ENCODE data around the gene NOXA1.

NOXA1 gene

GRCh38 chr9:137398561-137399468 lies 24.4 kb upstream of the NOXA1 start:
- no peaks in the 10 kb centered on the region for H3K27me3 ChIP-seq (ENCODE audit: control insufficient read depth, insufficient read depth, low read length)
- H3K36me3 ChIP-seq (ENCODE audit: control insufficient read depth, insufficient read depth, low read length), result no peaks in the 10 kb centered on the region
- no peaks in the 10 kb centered on the region for H3K9me3 ChIP-seq (ENCODE audit: control insufficient read depth, insufficient read depth, low read length)
- no peaks in the 10 kb centered on the region for H3K4me1 ChIP-seq (ENCODE audit: control insufficient read depth, insufficient read depth, low read length)
- no peak overlapping the region for H3K4me3 ChIP-seq (ENCODE audit: low read depth, low read length)
- no peak overlapping the region for H3K9ac ChIP-seq (ENCODE audit: low read depth, low read length)

- no peak overlapping the region for H3K4me3 ChIP-seq (ENCODE audit: low read depth, low read length)
- peaks cover 2% of the 10 kb centered on the region for H3K36me3 ChIP-seq (ENCODE audit: control insufficient read depth, insufficient read depth, low read length)
- no peaks in the 10 kb centered on the region for H3K4me1 ChIP-seq (ENCODE audit: control insufficient read depth, insufficient read depth, low read length)
- H3K9me3 ChIP-seq (ENCODE audit: control insufficient read depth, insufficient read depth, low read length), result no peaks in the 10 kb centered on the region
- no peak overlapping the region for H3K9ac ChIP-seq (ENCODE audit: low read depth, low read length)
- H3K27me3 ChIP-seq (ENCODE audit: control insufficient read depth, insufficient read depth, low read length), result no peaks in the 10 kb centered on the region
Measured at GRCh38 chr9:137402746-137403145, 20.4 kb upstream of the NOXA1 start.

GRCh38 chr9:137403269-137403668 lies 19.9 kb upstream of the NOXA1 start:
- Histone ChIP-seq H3K4me3 (ENCODE audit: low read depth, low read length) (no peak overlapping the region), H3K9me3 (ENCODE audit: control insufficient read depth, insufficient read depth, low read length) (no peaks in the 10 kb centered on the region), H3K9ac (ENCODE audit: low read depth, low read length) (no peak overlapping the region), H3K36me3 (ENCODE audit: control insufficient read depth, insufficient read depth, low read length) (peaks cover 2% of the 10 kb centered on the region), H3K27me3 (ENCODE audit: control insufficient read depth, insufficient read depth, low read length) (no peaks in the 10 kb centered on the region), H3K4me1 (ENCODE audit: control insufficient read depth, insufficient read depth, low read length) (no peaks in the 10 kb centered on the region)

GRCh38 chr9:137404961-137405567 lies 18.1 kb upstream of the NOXA1 start:
- Histone ChIP-seq H3K36me3 (ENCODE audit: control insufficient read depth, insufficient read depth, low read length) (peaks cover 2% of the 10 kb centered on the region), H3K27me3 (ENCODE audit: control insufficient read depth, insufficient read depth, low read length) (no peaks in the 10 kb centered on the region), H3K4me3 (ENCODE audit: low read depth, low read length) (no peak overlapping the region), H3K4me1 (ENCODE audit: control insufficient read depth, insufficient read depth, low read length) (no peaks in the 10 kb centered on the region), H3K9me3 (ENCODE audit: control insufficient read depth, insufficient read depth, low read length) (no peaks in the 10 kb centered on the region), H3K9ac (ENCODE audit: low read depth, low read length) (no peak overlapping the region)

GRCh38 chr9:137405677-137406081 lies 17.5 kb upstream of the NOXA1 start:
- Histone ChIP-seq H3K4me3 (ENCODE audit: low read depth, low read length) (no peak overlapping the region), H3K27me3 (ENCODE audit: control insufficient read depth, insufficient read depth, low read length) (no peaks in the 10 kb centered on the region), H3K9me3 (ENCODE audit: control insufficient read depth, insufficient read depth, low read length) (no peaks in the 10 kb centered on the region), H3K9ac (ENCODE audit: low read depth, low read length) (no peak overlapping the region), H3K4me1 (ENCODE audit: control insufficient read depth, insufficient read depth, low read length) (no peaks in the 10 kb centered on the region), H3K36me3 (ENCODE audit: control insufficient read depth, insufficient read depth, low read length) (peaks cover 2% of the 10 kb centered on the region)

- peaks cover 2% of the 10 kb centered on the region for H3K36me3 ChIP-seq (ENCODE audit: control insufficient read depth, insufficient read depth, low read length)
- H3K9me3 ChIP-seq (ENCODE audit: control insufficient read depth, insufficient read depth, low read length), result no peaks in the 10 kb centered on the region
- H3K27me3 ChIP-seq (ENCODE audit: control insufficient read depth, insufficient read depth, low read length), result no peaks in the 10 kb centered on the region
- no peak overlapping the region for H3K4me3 ChIP-seq (ENCODE audit: low read depth, low read length)
- H3K9ac ChIP-seq (ENCODE audit: low read depth, low read length), result no peak overlapping the region
- no peaks in the 10 kb centered on the region for H3K4me1 ChIP-seq (ENCODE audit: control insufficient read depth, insufficient read depth, low read length)
Measured at GRCh38 chr9:137406085-137406760, 17.0 kb upstream of the NOXA1 start.

GRCh38 chr9:137406876-137407589 lies 16.2 kb upstream of the NOXA1 start:
- H3K4me3 ChIP-seq (ENCODE audit: low read depth, low read length), result peak overlapping the region; percentile 26
- no peaks in the 10 kb centered on the region for H3K9me3 ChIP-seq (ENCODE audit: control insufficient read depth, insufficient read depth, low read length)
- no peaks in the 10 kb centered on the region for H3K27me3 ChIP-seq (ENCODE audit: control insufficient read depth, insufficient read depth, low read length)
- peaks cover 2% of the 10 kb centered on the region for H3K36me3 ChIP-seq (ENCODE audit: control insufficient read depth, insufficient read depth, low read length)
- H3K4me1 ChIP-seq (ENCODE audit: control insufficient read depth, insufficient read depth, low read length), result no peaks in the 10 kb centered on the region
- no peak overlapping the region for H3K9ac ChIP-seq (ENCODE audit: low read depth, low read length)

- no peaks in the 10 kb centered on the region for H3K4me1 ChIP-seq (ENCODE audit: control insufficient read depth, insufficient read depth, low read length)
- H3K4me3 ChIP-seq (ENCODE audit: low read depth, low read length), result peak overlapping the region; percentile 26
- no peaks in the 10 kb centered on the region for H3K27me3 ChIP-seq (ENCODE audit: control insufficient read depth, insufficient read depth, low read length)
Measured at GRCh38 chr9:137407590-137408300, 15.4 kb upstream of the NOXA1 start.

GRCh38 chr9:137408651-137409405 lies 14.4 kb upstream of the NOXA1 start:
- Histone ChIP-seq H3K9me3 (ENCODE audit: control insufficient read depth, insufficient read depth, low read length) (no peaks in the 10 kb centered on the region), H3K9ac (ENCODE audit: low read depth, low read length) (no peak overlapping the region), H3K4me1 (ENCODE audit: control insufficient read depth, insufficient read depth, low read length) (no peaks in the 10 kb centered on the region), H3K27me3 (ENCODE audit: control insufficient read depth, insufficient read depth, low read length) (no peaks in the 10 kb centered on the region), H3K4me3 (ENCODE audit: low read depth, low read length) (no peak overlapping the region), H3K36me3 (ENCODE audit: control insufficient read depth, insufficient read depth, low read length) (peaks cover 2% of the 10 kb centered on the region)

More at GRCh38 chr9:137407590-137408300, 15.4 kb upstream of the NOXA1 start:
- no peaks in the 10 kb centered on the region for H3K9me3 ChIP-seq (ENCODE audit: control insufficient read depth, insufficient read depth, low read length)
- H3K36me3 ChIP-seq (ENCODE audit: control insufficient read depth, insufficient read depth, low read length), result peaks cover 2% of the 10 kb centered on the region
- H3K9ac ChIP-seq (ENCODE audit: low read depth, low read length), result no peak overlapping the region

- no peak overlapping the region for H3K4me3 ChIP-seq (ENCODE audit: low read depth, low read length)
- no peaks in the 10 kb centered on the region for H3K9me3 ChIP-seq (ENCODE audit: control insufficient read depth, insufficient read depth, low read length)
- peaks cover 2% of the 10 kb centered on the region for H3K36me3 ChIP-seq (ENCODE audit: control insufficient read depth, insufficient read depth, low read length)
- H3K27me3 ChIP-seq (ENCODE audit: control insufficient read depth, insufficient read depth, low read length), result no peaks in the 10 kb centered on the region
- no peak overlapping the region for H3K9ac ChIP-seq (ENCODE audit: low read depth, low read length)
- H3K4me1 ChIP-seq (ENCODE audit: control insufficient read depth, insufficient read depth, low read length), result no peaks in the 10 kb centered on the region
Measured at GRCh38 chr9:137409515-137409914, 13.7 kb upstream of the NOXA1 start.
